NOMO-1 treated with DMSO at 0.1 percent for 48 hours (cell line): ENCODE measurements around the gene OCIAD2.
A peak's percentile ranks its signal among the peaks of the same experiment; 100 is the strongest.
"Not testable (repeated sequence)": the region's sequence is repeated elsewhere in the genome, so short reads cannot be mapped to it uniquely, and the experiment has no call there.

Experiments
- DNase-seq: peaks from one replicate; lab custom pipeline; 2025; ENCODE audit not compliant: unreplicated experiment; lab: John Stamatoyannopoulos, UW

Gene OCIAD2

DNA sequence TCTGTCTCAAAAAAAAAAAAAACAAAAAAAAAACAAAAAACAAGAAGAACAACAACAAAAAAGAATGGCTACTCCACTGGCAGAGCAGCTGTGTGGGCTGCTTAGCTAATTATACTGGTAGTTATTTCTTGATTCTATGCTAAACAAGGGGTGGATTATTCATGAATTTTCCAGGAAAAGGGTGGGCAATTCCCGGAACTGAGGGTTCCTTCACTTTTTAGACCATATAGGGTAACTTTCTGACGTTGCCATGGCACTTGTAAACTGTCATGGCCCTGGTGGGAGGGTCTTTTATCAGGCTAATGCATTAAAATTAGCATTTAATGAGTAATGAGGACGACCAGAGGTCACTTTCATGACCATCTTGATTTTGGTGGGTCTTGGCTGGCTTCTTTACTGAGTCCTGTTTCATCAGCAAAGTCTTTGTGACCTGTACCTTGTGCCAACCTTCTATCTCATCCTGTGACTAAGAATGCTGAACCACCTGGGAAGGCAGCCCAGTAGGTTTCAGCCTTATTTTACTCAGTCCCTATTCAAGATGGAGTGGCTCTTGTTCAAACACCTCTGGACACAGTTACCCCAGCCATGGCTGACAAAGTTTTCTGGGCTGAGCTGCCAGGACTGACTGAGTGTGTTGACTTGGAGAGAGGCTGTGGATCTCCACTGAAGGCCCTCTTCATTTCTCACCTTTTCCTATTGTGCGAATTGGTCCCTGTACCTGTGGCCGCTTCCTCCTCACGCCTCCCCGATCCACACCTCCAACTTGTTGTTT lies 1.3 kb upstream of the OCIAD2 start:
- no peak for DNase-seq

DNA sequence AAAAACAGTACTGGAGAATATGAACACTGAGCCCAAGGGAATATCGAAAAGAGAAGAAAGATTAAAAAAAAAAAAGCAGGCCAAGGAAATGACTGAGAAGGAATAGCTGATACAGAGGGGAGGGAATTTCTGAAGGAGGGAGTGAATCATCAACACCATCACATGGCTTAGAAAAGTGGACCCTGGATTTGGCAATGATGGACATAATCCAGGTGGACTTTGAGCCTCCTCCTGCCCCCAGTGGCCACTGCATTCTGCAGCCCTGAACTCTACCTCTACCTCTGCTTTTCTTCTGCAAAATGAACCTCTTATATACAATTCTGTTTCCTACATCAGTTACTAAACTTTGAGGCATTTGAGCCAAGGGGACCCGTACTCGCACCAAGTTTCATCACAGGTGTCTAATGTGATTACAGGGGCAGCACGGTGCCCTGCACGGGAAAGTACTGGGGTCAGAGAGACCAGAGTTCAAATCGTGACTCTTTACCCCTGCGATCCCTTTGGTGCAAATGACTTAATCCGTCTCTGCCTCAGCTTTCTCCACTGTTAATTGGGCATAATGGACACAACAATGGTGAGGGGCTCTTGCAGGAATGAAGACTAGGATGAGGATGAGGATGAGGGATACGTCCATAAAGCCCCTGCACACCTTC lies 1.1 kb downstream of the OCIAD2 start:
- DNase-seq = no peak

DNA sequence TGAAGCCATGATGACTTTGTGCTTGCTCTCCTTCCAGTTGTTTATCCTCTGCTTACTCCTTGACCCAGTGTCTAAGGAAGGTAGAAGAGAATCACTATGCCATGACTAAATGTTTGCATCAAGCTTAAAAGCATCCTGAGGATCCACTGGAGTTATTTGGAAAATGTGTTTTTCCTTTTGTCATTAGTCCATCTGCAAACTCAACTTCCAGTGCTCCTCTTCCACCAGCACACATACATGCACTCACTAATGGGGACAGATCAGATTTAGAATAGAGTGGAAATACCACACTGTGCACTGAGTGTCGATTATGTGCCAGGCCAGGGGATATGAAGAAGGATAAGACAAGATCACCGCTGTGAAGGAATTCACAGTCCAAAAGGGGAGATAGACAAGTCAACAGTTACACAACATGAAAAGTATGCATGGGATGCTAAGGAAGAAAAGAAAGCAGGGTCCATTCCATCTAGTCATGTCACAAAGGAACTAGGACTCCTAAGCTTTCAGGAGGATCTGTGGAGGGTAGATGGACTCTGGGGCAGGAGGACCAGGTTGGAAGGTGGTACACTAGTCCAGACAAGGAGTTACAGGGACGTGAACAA lies 1.9 kb downstream of the OCIAD2 start:
- DNase-seq = no peak

DNA sequence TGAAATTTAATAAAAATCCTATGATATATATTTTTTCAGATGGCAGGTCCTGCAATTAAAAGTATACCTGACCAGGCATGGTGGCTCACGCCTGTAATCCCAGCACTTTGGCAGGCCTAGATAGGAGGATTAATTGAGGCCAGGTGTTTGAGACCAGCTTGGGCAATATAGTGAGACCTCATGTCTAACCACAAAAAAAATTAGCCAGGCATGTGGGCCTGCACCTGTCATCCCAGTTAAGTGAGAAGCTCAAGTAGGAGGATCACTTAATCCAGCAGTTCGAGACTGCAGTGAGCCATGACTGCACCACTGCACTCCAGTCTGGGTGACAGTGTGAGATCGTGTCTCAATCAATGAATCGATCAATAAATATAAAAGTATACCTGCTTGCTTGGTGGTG lies 2.5 kb downstream of the OCIAD2 start:
- no peak for DNase-seq

DNA sequence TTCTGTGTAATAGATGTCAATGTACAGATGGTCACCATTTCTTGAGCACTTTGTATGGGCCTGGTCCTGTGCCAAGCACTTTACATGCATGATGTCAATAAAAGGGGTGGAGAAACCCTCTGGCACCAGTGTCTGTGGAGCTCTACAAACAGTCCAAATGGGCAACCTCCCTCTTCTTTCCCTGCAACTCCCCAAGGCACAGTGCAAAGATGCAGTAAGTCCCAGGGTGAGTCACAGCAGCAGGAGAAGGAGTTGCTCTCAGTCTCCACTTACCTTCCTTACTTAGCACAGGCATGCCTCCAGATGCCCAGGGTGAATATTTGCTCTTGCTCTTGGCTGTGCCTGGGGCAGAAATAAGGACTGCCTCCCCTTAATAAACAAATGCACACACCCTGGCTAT lies 4.3 kb downstream of the OCIAD2 start:
- no peak for DNase-seq

DNA sequence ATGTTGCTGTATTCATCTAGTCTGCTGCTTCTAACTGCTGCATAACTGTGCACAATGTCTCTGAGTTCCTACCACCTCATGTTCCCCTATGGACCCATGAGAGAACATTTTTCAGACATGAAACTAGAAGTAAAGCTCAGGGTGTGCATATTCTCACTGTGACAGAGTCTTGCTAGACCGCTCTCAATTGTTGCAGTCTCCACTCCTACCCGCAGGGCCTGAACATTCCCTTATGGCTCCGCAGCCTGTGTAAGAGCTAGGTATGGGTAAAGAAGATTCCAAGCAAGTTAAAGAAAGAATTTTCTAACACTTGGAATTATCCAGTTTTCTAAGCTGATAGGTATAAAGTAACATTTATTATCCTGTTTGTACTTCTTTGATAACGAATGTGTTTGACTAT lies 5.4 kb downstream of the OCIAD2 start:
- DNase-seq = no peak

DNA sequence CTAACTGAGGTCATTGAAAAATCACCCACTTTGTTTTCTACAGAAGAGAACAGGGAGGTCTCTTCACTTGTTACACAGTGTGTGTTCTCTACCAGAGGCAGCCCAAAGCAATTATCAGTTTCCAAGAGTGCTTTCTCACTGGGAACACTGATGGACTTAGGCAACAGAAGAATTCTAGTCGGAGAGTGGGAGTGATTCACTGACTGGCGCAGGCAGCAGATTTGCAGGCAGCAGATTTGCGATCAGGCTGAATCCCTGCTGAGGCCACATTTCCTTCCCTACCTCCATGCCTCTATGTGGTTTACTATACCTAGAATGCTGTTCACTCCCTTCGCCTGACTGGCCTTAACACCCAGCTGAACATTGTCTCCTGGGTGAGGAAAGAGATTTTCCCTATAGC lies 6.6 kb downstream of the OCIAD2 start:
- no peak for DNase-seq

DNA sequence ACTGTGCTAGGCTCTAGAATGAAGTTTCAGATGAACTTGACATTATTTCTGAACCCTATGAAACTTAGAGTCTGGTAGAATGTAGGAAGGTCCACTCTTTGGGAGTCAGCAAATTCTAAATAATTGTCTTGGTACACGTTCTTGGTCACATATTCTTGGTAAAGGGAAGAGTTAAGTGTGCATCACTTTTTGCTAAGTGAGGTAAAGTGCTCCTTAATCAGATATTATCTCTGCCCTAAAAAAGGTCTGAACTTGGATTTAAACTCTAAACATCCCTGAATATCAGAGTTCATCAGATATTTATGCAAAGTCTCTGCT lies 7.2 kb downstream of the OCIAD2 start:
- no peak for DNase-seq

DNA sequence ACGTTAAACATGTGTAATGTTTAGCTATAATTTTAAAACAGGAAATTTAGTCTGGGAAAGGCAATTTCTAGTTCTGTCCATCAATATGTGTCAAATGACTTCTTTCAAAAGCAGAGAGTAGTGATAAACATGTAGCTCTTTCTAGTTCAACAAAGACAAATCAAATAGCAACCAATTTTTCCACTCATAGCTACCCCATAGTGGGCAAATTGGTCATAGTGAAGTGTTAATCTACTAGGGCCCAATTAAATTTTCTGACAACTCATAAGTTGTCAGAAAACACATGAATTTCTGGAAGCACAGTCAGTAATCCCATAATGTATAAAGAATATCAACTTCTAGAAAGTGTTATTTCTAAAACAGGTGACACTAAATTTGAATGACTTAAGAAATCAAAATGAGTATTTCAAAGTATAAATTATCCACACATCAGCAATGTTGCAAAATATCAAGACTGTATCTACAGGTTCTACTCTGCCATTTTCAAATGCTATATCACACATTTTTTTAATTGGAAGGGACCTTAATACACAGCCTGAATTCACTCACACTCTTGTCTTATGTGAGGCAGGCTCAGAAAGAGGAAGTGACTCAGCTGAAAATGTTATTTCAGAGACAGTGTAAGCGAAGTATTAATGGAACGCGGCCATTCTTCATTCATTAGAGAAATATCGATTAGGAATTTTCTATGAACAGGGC lies 7.7 kb downstream of the OCIAD2 start:
- peak; percentile 67 for DNase-seq

DNA sequence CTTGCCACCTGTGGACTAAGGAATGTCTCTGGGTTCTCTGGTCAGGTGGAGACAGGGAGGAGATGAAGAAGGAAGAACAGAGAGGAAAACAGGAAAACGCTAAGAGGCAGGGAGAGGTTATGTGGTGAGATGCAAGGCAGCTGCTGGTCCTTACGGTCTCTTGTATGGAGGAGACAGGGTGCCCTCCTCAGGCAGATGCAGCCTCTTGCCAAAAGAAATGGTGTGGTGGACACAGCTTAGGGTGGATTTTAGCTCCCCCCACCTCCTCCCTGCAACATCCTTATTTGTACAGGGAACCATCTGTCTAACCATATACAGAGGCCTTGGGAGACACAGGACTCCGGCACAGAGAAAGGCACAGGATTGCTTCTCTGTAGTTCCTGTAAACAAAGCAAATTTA lies 9.7 kb downstream of the OCIAD2 start:
- no peak for DNase-seq

DNA sequence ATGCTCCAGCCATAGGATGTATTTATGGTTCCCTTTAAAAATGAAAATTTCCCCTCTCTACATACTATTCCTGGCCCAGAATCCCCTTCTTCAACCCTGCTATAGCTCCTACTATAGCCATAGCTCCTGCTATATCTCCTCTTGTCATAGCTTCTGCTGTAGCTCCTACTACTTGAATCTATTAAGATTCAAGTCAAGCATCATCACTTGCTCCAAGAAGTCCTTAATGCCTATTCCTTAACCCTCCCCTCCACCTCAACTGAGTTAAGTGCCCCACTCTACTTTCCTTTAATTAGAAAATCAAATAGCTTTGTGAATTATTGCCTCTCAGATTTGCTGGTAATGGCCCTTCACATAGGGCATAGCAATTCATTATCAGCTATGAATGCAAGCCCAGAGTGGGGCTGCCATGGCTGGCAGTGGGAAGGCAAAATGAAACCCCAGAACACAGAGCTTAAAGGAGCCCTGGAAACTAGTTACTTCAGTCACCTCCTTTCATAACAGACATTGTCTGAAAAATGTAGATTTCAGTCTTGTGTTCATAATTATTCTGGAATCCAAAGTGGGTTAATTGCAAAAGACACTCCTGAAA lies 15.4 kb downstream of the OCIAD2 start:
- DNase-seq = no peak

DNA sequence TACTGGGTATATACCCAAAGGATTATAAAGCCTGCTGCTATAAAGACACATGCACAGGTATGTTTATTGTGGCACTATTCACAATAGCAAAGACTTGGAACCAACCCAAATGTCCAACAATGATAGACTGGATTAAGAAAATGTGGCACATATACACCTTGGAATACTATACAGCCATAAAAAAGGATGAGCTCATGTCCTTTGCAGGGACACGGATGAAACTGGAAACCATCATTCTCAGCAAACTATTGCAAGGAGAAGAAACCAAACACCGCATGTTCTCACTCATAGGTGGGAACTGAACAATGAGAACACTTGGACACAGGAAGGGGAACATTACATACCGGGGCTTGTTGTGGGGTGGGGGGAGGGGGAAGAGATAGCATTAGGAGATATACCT lies 16.8 kb downstream of the OCIAD2 start:
- DNase-seq = not testable (repeated sequence)

DNA sequence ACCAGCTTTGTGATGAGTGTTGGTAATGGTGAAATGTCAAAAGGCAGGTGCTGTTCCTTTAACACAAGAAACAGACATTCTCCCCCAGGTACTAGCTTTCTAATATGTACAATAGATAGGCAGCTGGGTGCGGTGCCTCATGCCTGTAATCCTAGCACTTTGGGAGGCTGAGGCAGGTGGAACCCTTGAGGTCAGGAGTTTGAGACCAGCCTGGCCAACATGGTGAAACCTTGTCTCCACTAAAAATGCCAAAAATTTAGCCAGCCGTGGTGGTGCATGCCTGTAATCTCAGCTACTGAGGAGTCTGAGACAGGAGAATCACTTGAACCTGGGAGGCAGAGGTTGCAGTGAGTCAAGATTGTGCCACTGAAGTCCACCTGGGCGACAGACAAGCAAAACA lies 24.9 kb downstream of the OCIAD2 start:
- DNase-seq = not testable (repeated sequence)

DNA sequence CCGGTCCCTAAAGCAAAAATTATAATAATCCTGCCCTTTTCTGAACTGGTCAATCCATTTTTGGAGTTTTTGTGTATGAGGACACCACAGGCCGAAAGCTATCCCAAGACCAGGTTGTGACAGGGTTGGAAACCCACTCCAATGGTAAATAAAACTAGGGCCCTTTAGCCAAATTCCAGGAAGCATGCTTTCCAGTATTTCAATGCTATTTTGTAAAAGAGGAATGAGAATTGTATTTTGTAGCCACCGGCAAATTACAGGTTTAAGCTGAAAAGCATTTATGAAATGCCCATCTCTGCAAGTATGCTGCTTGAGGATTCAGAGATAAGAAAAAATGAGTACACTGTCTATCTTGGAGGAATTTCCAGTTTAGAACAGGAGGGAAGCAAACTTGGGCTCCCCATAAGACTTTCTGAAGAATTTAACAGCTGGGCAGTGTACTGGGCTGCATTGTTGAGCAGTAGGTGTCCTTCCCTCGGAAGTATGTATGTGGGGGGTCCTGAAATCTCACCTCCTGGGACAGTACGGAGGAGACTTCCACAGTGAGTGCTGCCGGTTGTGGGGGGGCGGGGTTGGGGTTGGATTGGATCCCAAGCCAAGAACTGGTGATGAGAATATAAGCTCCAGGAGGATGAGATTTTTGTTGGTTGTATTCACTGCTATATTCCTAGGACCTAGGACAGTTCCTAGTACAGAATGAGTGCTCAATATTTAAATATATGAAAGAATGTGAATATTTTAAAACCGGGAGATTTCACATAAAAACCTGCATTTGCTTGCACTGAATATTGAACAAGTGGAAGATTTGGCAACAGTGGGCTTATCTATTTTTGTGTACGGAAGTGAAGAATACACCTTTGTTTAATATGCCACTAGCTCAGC lies 26.8 kb downstream of the OCIAD2 start:
- DNase-seq = no peak

DNA sequence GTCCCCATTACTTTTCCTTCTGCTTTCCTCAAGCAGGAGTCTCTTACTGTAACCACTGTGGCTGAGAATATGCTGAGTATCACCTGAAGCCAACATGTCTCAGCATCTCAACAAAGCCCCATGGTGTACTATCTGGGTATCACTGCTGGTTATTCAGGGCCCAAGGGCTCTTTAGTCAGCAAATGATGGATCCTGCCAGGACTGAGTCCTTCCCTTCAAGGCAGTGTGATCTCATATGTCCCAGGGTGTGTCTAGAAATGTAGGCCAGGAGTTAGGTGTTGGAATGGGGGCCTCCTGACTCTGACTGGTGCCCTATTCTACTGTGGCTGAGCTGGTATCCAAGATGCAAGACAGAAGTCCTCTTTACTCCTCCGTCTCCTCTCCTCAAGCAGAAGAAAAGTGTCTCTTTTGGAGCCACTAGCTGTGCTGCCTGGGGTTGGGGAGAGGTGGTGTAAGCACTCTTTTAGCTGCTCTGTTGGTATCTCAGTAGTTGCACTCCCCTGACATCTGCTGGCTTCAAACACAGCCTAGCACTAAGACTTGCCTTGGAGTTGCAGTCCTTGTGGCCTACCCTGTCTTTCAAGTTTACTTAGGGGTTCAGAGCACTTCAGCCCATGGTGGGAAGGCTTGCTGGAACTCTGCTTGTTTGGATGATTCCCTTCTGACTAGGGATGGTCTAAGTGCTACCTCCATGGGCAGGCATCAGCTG lies 28.6 kb downstream of the OCIAD2 start:
- no peak for DNase-seq

DNA sequence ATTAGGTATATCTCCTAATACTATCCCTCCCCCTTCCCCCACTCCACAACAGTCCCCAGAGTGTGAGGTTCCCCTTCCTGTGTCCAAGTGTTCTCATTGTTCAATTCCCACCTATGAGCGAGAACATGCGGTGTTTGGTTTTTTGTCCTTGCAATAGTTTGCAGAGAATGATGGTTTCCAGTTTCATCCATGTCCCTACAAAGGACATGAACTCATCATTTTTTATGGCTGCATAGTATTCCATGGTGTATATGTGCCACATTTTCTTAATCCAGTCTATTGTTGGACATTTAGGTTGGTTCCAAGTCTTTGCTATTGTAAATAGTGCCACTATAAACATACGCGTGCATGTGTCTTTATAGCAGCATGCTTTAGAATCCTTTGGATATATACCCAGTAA lies 41.9 kb downstream of the OCIAD2 start:
- DNase-seq = not testable (repeated sequence)

DNA sequence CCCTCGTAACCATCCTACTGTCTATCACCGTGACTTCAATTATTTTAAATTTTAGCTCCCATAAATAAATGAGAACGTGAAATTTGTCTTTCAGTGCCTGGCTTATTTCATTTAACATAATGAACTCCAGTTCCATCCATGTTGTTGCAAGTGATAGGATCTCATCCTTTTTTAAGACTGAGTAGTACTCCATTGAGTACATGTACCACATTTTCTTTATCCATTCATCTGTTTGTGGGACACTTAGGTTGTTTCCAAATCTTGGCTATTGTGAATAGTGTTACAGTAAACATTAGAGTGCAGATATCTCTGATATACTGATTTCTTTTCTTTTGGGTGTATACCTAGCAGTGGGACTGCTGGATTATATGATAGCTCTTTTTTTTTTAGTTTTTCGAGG lies 42.8 kb downstream of the OCIAD2 start:
- DNase-seq = no peak

DNA sequence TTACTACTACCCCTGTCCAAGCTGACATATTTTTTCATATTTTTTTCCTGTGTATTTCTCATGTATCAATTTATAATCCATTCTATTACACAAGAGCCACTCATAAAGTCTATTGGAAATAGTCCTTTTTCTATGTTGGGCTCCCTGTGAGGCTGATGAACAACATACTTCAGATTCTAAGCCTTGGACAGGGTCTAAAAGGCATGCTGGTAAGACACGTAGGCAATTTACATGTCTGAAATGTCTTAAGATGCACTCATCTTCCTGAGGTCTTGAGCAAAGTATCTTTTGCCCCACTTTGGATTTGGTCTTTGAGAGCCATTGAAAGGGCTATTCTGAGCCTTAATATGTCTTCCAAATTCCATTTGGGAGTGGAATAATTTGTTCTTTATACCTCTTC lies 43.9 kb downstream of the OCIAD2 start:
- no peak for DNase-seq

DNA sequence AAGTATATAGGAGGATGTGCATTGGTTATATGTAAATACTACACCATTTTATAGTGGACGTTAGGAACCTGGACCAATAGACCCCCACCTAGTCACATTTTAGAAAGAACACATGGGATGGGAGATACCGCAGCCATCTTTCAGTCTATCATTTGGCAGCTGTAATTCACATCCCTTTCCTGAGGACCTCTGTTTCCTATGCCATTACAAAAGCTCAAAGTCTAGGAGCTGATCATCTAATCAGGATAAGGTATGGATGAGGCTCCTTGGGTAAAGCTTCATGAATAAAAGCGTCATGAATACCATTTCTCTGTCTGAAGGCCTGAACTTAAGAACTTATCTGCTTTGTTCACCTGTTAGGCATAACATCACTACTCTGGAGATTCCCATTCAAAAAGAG lies 44.5 kb downstream of the OCIAD2 start:
- no peak for DNase-seq

DNA sequence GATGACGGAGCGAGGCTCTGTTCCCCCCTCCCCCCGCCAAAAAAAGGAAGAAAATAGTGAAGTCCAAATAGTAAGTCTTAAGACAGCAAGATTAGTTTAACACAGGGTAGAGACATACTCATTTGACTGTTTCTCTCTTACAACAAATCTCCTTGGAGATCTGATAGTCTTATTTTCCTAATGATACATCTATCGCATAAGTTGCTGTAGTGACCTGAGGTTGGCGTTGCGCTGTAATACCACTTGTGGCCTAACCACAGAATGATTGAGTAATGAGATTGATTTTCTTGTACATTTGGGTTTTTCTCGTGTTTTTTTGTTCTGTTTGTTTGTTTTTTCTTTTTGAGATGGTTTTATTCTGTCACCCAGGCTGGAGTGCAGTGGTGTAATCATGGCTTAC lies 48.4 kb downstream of the OCIAD2 start:
- peak; percentile 58 for DNase-seq
